ENCODE measurements around the gene WNT9B. TPM values are rescaled to one million over a fixed set of nuclear protein-coding genes. Genes with fewer than 3 reads are reported as not detected.
A peak's percentile ranks its signal among the peaks of the same experiment; 100 is the strongest.

The WNT9B gene
- total and polyA plus RNA-seq, 2 of the 13 experiments (the other 11 are each of a cell fraction or from before 2014, with no cell fraction given) = not detected

DNA sequence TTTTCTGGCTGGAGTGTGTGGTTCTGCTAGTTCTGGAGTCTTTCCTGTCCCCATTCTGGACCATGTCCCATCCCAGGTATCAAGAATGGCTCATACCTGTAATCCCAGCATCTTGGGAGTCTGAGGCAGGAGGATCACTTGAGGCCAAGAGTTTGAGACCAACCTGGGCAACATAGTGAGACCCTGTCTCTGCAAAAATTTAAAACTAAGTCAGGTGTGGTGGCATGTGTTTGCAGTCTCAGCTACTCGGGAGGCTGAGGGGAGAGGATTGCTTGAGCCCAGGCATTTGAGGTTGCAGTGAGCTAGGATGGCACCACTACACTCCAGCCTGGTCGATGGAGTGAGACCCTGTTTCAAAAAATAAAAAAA is 17.6 kb upstream of the WNT9B start:
- BruUV-seq (replicated peaks) = no TSS peak
- H4K20me1 ChIP-seq (ENCODE audit: insufficient read depth, low read length) = no peaks in the 10 kb centered on the region
- TF ChIP-seq ZNF121 (CRISPR knock-in tag; IDR thresholded peaks at IDR 0.05) (peak; percentile 57), GATA4 (IDR thresholded peaks at IDR 0.05; ENCODE audit: borderline replicate concordance, low read depth) (no peak), MTF2 (CRISPR knock-in tag; IDR thresholded peaks at IDR 0.05; ENCODE audit: borderline replicate concordance) (0 out of 2 replicates have a peak, but pooled peaks have one; percentile 4)
- TF ChIP-seq, protein P1, sequence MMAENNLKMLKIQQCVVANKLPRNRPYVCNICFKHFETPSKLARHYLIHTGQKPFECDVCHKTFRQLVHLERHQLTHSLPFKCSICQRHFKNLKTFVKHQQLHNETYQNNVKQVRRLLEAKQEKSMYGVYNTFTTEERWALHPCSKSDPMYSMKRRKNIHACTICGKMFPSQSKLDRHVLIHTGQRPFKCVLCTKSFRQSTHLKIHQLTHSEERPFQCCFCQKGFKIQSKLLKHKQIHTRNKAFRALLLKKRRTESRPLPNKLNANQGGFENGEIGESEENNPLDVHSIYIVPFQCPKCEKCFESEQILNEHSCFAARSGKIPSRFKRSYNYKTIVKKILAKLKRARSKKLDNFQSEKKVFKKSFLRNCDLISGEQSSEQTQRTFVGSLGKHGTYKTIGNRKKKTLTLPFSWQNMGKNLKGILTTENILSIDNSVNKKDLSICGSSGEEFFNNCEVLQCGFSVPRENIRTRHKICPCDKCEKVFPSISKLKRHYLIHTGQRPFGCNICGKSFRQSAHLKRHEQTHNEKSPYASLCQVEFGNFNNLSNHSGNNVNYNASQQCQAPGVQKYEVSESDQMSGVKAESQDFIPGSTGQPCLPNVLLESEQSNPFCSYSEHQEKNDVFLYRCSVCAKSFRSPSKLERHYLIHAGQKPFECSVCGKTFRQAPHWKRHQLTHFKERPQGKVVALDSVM (CRISPR knock-in tag; IDR thresholded peaks at IDR 0.05) = peak; percentile 64; the same call in 1 of the 2 replicates
- no peak for FAIRE-seq
- peaks cover 26% of the 10 kb centered on the region for H3K4me1 ChIP-seq (ENCODE audit: insufficient read depth, low read length)
- no peaks in the 10 kb centered on the region for H3K36me3 ChIP-seq (replicated peaks in 1 of 2; ENCODE audit: control insufficient read depth in 1 of 2, insufficient read depth in 2 of 2, low read length in 2 of 2)
- ATAC-seq = no peak
- no peaks in the 10 kb centered on the region for H3K79me2 ChIP-seq (ENCODE audit: insufficient read depth, low read length)
- peak overlapping the region; percentile 43; the same call in 1 of the 2 replicates for H3K9ac ChIP-seq (ENCODE audit: insufficient read depth, low read depth, low read length)
- no peak overlapping the region for H2AFZ ChIP-seq (ENCODE audit: low read length)
- H3K4me2 ChIP-seq (ENCODE audit: low read depth, low read length) = peak overlapping the region; percentile 87; the same call in 1 of the 2 replicates
- intact Hi-C loops (cut with micrococcal nuclease; ENCODE audit: unreplicated experiment) (no loop called here), in situ Hi-C loops (cut with HindIII; ENCODE audit: extremely low pct_ligation_motif_present, low pct_unique_long_range_greater_than_20kb) (loop anchor here (25.0 kb wide), 1 partner anchor 822 kb away; no protein-coding TSS in a partner anchor)
- peaks cover 12 to 42% of the 10 kb centered on the region in 2 experiments for H3K27me3 ChIP-seq (ENCODE audit: control insufficient read depth in 1 of 2, insufficient read depth in 2 of 2, low read length in 2 of 2)
- CTCF ChIA-PET (ENCODE audit: low intra/inter-chr PET ratio, low total read pairs) = no interaction called here
- peak overlapping the region in 1 of 3 experiments; percentile 62; a peak in 1 of 6 replicates for H3K4me3 ChIP-seq (replicated peaks in 1 of 3; ENCODE audit: insufficient read depth in 1 of 3, low read depth in 2 of 3, low read length in 3 of 3)
- H3K9me3 ChIP-seq (ENCODE audit: low read length) = no peaks in the 10 kb centered on the region
- WGBS (ENCODE audit: low lambda C conversion rate) = 14% methylated on average over 2 of the region's 2 CpGs
- POLR2A ChIA-PET = interaction anchor here (0.7 to 1.4 kb wide), 4 partner anchors 15 to 109 kb away, joined by 3 read pairs; no protein-coding TSS in a partner anchor
- DNase-seq (ENCODE audit: low spot score) = no peak
- H3K27ac ChIP-seq (ENCODE audit: extremely low read length, insufficient read depth, low read length) = no peak overlapping the region

DNA sequence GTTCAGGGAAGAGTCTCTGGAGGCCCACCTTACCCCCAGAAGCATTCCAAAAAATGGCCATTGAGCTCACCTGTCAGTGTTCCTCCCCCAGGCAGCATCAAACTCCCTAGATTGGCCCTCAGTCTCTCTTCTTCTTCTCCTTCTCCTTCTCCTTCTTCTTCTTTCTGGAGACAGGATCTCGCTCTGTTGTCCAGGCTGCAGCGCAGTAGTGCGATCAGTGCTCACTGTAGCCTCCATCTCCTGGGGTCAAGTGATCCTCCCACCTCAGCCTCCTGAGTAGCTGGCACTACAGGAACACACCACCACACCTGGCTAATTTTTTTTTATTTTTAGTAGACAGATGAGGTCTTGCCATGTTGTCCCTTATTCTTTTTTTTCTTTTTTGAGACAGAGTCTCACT is 16.5 kb upstream of the WNT9B start:
- H3K4me2 ChIP-seq (ENCODE audit: low read depth, low read length) = no peak overlapping the region
- CTCF ChIA-PET (ENCODE audit: low intra/inter-chr PET ratio, low total read pairs) = no interaction called here

More for the DNA sequence above, 16.5 kb upstream of the WNT9B start:
- Histone ChIP-seq H3K27me3 (ENCODE audit: control insufficient read depth in 1 of 2, insufficient read depth in 2 of 2, low read length in 2 of 2) (peaks cover 12 to 42% of the 10 kb centered on the region in 2 experiments), H4K20me1 (ENCODE audit: insufficient read depth, low read length) (no peaks in the 10 kb centered on the region), H3K79me2 (ENCODE audit: insufficient read depth, low read length) (no peaks in the 10 kb centered on the region), H2AFZ (ENCODE audit: low read length) (no peak overlapping the region), H3K4me1 (ENCODE audit: insufficient read depth, low read length) (peaks cover 26% of the 10 kb centered on the region), H3K27ac (ENCODE audit: extremely low read length, insufficient read depth, low read length) (no peak overlapping the region), H3K4me3 (replicated peaks in 1 of 3; ENCODE audit: insufficient read depth in 1 of 3, low read depth in 2 of 3, low read length in 3 of 3) (no peak overlapping the region), H3K9ac (ENCODE audit: insufficient read depth, low read depth, low read length) (no peak overlapping the region), H3K36me3 (replicated peaks in 1 of 2; ENCODE audit: control insufficient read depth in 1 of 2, insufficient read depth in 2 of 2, low read length in 2 of 2) (no peaks in the 10 kb centered on the region), H3K9me3 (ENCODE audit: low read length) (no peaks in the 10 kb centered on the region)
- ATAC-seq (no peak), DNase-seq (ENCODE audit: low spot score) (no peak), FAIRE-seq (no peak)
- no peak for TF ChIP-seq RARA (CRISPR knock-in tag; IDR thresholded peaks at IDR 0.05)
- TF ChIP-seq PCBP1 (IDR thresholded peaks at IDR 0.05; ENCODE audit: borderline replicate concordance, low read depth, low read length) = no peak
- 0 out of 2 replicates have a peak, but pooled peaks have one; percentile 3 for TF ChIP-seq ZSCAN29 (CRISPR knock-in tag; conservative IDR thresholded peaks at IDR 0.05)
- no peak for TF ChIP-seq PHF20 (CRISPR knock-in tag; IDR thresholded peaks at IDR 0.05)
- TF ChIP-seq ZNF121 (CRISPR knock-in tag; IDR thresholded peaks at IDR 0.05) = peak; percentile 32; the same call in 1 of the 2 replicates
- no peak for TF ChIP-seq HNF1B (CRISPR knock-in tag; IDR thresholded peaks at IDR 0.05)
- no peak for TF ChIP-seq SMYD3 (CRISPR knock-in tag; IDR thresholded peaks at IDR 0.05)
- POLR2A ChIA-PET = no interaction called here
- in situ Hi-C loops (cut with HindIII; ENCODE audit: extremely low pct_ligation_motif_present, low pct_unique_long_range_greater_than_20kb) = loop anchor here (5.0 to 25.0 kb wide), 2 partner anchors 42 to 823 kb away; no protein-coding TSS in a partner anchor
- intact Hi-C loops (cut with micrococcal nuclease; ENCODE audit: unreplicated experiment) = no loop called here
- BruUV-seq (replicated peaks) = no TSS peak
- WGBS (ENCODE audit: low lambda C conversion rate) = 82% methylated on average over 3 of the region's 3 CpGs
